NCI-H2196 treated with DMSO at 0.1 percent for 48 hours (cell line): ENCODE measurements around the gene FAM50A.
"Not testable (repeated sequence)": the region's sequence is repeated elsewhere in the genome, so short reads cannot be mapped to it uniquely, and the experiment has no call there.

Experiments
- DNase-seq: peaks from one replicate; lab custom pipeline; 2025; ENCODE audit not compliant: unreplicated experiment; lab: John Stamatoyannopoulos, UW

FAM50A gene, protein sequence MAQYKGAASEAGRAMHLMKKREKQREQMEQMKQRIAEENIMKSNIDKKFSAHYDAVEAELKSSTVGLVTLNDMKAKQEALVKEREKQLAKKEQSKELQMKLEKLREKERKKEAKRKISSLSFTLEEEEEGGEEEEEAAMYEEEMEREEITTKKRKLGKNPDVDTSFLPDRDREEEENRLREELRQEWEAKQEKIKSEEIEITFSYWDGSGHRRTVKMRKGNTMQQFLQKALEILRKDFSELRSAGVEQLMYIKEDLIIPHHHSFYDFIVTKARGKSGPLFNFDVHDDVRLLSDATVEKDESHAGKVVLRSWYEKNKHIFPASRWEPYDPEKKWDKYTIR

DNA sequence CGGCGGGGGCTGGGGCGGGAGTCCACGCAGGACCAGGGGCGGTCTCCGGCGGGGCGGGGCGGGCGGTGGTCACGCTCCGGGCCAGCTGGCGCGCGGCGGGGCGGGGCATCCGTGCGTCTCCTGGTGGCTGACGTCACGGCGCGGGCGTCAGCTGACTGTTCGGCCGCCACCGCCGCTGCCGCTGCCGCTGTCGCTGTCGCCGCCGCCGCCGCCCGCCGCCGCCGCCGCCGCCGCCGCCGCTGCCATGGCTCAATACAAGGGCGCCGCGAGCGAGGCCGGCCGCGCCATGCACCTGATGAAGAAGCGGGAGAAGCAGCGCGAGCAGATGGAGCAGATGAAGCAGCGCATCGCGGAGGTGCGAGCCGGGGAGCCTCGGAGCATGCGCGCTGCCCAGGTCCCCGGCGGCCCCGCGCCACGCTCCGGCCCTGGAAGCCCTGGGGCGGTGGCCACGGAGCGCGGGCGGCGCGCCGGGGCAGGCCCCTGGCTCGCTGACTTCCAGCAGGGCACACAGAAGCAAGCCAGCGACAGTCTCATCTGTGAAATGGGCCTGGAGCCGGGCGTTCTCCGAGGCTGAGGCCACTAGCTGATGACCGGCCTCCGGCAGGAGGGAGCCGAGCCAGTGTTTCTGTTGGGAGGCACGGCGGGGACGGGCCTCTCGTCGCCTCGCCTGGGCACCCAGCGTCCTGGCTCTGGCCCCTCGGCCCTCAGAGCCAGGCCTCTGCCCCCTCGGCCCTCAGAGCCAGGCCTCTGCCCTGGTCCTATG is at the start of gene FAM50A:
Gene FAM50A (plus strand): TSS at position 150 of the 763 bp plus-strand sequence. CDS start 95 bp downstream, at position 245.
- peak; percentile 26 for DNase-seq

DNA sequence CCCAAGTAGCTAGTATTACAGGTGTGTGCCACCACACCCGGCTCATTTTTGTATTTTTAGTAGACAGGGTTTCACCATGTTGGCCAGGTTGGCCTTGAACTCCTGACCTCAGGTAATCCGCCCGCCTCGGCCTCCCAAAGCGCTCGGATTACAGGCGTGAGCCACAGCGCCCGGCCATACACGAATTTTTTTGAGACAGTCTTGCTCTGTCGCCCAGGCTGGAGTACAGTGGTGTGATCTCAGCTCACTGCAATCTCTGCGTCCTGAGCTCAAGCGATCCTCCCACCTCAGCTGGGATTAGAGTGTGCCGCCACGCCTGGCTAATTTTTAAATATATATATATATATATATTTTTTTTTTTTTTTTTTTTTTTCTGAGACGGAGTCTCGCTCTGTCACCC is 47.6 kb upstream of the FAM50A start:
- not testable (repeated sequence) for DNase-seq

DNA sequence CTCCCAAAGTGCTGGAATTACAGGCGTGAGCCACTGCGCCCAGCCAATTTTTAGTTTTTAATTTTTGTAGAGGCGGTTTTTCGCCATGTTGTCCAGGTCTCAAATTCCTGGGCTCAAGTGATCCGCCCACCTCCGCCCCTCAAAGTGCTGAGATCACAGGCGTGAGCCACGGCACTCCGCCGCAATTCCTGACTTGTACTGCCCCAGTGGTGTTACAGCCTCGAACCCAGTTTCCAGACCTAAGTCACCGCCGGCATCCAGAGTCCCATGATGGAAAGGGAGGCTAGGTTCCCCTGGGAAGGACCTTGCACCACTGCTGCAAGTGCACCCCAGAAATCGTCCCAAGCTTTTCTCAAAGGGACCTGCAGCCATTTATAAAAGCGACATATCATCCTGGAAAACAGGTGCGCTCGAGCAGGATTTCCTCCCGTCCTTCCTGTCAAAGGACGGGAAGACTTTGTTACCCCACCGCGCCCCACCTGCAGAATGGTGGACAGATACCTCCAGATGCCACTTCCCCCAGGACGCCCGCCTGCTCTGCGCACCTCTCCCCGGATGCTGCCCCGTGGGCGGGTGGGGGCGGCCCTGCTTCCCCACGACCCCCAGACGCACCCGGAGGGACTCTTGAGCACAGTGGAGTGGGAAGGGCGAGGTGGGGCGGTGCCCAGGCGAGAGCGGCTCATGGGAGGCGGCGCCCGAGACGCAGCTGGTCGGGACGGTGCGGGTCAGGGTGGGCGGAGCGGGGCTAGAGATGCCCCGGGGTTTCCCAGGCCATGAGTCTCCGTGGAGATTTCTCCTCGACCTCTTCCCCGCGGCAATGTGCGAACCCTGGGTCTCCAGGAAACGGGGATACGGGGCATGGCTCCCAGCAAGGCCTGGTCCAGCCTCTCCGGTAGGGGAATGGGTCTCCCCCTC is 46.7 kb upstream of the FAM50A start:
- DNase-seq = peak; percentile 24

DNA sequence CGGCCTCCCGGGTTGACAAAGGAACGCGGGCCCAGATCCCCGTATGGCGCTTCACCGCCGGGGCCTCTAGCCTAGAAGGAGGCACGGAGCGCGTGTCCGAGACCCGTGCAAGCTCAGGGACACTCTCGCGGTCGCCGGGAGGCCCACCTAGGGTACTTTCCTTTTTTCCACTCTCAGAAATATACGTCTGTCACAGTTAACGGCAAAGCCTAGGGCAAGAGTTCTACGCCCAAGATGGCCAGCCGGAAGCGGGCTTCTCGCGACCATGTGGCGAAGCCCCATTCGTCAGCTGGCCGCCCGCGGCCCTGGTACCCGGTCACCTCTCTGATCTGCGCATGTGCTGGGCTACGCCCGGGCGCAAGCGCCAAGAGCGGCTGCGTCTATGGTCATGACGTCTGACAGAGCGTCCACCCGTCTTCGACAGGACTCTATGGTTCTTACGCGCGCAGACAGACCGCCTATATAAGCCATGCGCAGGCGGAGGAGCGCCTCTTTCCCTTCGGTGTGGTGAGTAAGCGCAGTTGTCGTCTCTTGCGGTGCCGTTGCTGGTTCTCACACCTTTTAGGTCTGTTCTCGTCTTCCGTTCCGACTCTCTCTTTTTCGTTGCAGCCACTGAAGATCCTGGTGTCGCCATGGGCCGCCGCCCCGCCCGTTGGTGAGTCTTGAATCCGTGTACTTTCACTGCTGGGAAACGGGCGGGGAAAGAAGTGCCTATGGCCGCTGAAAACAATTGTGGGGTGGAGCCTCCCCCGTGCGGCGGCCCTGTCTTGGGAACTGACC is 45.9 kb upstream of the FAM50A start, which contains the start of gene RPL10:
Gene RPL10 (plus strand): TSS at position 490 of the 780 bp plus-strand sequence. CDS start 143 bp downstream, at position 633.
- peak; percentile 79 for DNase-seq

DNA sequence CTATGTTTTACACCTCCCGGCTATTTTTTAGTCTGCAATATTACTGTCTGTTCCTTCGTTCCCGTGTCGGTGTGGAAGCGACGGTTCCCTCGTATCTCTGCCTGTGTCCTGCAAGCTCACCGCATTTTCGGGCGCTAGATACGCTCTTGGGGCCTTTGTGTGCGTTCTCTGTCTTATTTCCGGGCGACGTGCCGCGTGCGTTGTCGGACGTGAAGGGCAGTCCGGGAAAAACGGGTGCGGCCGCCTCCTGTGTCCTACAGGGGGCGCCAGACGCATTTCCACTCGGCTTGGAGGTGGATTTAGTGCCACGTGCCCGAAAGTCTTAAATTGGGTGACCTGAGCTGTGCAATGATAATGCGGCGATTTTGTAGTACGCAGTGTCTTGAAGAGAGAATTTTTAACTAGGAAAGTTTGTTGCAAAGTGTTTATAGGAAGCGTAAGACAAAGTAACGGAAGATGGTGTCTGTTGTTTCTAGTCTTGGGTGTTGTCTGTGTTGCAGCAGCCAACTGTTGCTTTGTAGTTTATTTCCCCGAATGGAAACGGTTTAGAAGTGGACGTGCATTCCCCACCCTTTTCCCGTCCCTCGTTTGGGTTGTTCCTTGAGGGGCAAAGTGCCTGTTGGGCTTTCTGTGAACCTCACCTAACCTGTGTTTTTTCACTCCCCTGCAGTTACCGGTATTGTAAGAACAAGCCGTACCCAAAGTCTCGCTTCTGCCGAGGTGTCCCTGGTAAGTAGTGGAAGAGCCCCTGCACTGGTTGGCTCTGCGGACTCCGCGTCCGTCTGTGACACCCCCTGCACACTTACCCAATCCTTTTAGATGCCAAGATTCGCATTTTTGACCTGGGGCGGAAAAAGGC is 45.0 kb upstream of the FAM50A start:
- DNase-seq = peak; percentile 44

DNA sequence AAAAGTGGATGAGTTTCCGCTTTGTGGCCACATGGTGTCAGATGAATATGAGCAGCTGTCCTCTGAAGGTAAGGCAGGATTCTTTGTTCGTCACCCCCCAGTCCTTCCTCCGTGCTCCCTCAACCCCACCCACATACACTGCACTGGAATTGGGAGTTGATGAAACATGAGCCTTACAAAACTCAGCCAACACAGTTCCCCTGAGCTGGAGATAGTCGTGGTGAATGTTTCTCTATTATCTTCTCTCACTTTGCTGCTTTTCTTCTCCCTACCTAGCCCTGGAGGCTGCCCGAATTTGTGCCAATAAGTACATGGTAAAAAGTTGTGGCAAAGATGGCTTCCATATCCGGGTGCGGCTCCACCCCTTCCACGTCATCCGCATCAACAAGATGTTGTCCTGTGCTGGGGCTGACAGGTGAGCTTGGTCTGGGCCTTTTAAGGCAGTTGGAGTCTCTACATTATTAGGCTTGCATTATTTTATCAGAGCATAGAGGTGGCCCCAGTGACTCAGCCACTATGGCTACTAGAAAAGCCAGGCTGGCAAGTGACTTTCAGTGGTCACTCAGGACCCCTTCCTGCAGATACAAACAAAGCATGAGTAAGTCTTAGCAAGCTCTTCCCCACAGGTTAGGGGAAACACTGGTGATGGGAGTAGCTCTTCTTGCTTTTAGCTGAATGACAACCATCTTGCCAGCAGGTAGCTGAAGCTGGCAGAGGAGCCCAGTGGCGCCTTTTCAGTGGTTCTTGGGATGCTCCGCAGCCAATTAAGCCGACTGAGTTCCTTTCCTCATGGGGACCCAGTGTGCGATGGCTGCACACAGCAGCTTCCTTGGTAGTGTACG is 44.2 kb upstream of the FAM50A start:
- no peak for DNase-seq

DNA sequence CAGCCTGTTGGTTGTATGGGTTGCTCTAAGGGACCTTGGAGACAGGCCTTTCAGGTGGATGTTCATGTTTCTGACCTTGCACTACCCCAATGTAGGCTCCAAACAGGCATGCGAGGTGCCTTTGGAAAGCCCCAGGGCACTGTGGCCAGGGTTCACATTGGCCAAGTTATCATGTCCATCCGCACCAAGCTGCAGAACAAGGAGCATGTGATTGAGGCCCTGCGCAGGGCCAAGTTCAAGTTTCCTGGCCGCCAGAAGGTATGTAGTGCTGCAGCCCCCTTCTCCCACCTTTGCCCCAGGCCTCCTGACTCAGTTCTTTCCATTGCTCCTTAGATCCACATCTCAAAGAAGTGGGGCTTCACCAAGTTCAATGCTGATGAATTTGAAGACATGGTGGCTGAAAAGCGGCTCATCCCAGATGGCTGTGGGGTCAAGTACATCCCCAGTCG is 43.5 kb upstream of the FAM50A start:
- DNase-seq = not testable (repeated sequence)

DNA sequence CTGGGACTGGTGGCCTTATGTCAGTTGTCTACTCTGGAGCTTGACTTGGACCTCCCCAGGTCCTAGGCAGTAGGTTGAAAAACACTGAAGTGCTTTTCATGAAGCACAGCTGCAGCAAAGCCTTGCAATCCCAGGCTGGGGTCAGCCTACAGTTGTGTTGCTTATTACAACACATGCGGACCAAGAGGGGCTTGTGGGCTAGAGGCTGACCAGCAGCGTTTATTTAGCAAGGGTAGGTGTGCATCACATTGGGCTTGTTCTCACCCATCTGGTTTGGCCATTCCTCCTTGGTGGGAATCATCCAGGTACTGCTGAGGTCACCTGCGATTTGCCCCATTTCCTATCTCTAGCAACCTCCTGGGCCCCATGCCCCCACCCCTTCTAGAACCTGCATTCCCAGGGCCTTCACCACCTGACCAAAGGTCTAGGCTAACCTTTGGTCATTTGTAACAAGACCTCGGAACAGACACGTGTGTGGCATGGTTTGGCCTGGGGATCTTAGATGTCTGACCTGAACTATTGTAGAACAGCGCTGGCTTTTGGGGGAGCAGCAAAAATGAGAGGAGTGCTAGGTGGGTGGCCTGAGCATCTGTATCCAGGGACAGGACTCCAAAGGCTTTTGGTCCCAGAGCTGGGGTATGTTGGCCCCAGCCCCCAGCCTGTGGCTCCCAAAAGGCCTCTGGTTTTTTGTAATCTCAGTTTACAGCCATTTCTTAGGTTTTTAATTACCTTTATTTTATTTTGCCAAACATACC is 42.7 kb upstream of the FAM50A start:
- no peak for DNase-seq

DNA sequence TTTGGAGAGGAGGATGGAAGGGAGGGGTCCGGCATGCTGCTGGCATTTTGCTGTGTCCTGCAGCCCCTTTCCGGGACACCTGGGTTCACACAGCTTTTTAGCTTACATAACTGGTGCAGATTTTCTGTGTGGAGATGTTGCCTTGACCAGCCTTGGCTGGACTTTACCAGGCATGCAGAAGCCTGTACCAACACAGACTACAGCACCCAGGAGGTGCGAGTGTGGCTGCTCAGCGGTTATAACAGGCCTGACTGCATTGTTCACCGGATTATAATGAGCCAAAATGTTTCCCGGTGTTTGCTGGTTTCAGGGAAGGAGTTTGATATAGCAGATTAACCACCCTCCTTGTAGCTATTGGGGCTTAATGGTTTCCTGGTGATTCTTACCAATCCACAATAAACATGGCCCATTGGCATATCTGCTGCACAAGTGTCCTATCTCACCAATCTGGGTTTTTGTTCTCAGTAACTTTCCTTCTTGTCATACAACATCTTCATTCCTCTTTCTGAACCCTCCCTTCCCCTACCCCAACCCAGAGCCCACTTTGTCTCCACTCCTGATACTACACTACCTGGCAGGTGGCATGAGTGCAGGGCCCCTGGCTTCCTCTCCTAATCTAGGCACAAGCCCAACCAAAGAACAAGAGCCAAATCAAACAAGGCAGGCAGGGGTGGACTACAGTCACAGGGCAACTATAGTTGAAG is 41.9 kb upstream of the FAM50A start:
- no peak for DNase-seq

DNA sequence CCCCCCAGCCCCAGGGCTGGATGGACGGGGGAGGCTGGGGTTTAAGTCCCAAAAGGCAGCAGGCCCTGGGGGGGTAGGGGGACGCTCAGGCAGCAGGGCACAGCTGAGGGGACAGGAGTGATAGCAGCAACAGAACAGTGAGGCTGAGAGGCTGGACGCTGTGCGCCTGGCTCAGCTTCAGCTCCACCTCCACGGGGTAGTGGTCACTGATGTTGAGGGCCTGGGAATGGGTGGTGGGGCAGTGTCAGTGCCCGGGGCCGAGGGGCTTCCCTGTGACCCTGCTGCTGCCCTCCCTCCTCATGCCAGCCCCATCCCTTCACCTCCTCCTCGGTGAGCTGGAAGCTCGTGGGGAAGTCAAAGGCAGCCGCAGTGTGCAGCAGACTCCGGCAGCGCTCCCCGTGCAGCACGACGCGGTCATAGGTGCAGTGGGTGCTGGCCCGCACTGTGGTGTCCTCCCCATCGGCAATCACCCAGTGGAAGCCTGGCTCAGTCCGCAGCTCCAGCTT is 41.3 kb upstream of the FAM50A start:
- DNase-seq = no peak

DNA sequence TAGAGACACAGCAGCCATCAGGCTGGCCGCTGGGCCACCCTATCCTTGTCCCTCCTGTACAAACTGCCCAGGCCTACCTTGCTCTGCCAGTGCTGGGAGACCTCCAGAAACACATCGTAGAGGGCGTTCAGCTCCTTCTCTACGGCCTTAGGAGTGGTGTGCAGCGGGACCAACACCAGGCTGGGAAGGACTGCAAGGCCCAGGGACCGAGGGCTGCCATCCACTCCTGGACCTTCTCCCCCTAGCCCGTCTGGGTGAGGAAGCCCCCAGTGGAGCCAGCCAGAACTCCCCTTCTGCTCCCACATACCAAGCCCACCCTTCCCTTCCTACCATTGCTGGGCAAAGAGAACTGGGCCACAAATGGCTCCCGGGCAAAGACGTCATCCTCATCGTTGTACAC is 40.7 kb upstream of the FAM50A start:
- no peak for DNase-seq

DNA sequence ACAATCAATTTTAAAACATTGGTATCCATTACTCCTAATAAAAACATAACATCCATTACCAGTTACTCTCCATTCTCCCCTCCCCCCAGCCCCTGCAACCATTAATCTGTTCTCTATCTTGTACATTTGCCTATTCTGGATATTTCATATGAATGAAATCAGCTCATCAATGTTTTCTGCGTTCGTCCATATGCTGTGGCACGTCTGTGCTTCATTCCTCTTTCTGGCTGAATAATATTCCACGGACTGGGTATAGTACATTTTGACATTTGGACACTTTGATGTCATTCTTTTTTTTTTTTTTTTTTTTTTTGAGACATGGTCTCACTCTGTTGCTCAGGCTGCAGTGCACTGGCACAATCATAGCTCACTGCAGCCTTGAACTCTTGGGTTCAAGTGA is 40.1 kb upstream of the FAM50A start:
- no peak for DNase-seq

DNA sequence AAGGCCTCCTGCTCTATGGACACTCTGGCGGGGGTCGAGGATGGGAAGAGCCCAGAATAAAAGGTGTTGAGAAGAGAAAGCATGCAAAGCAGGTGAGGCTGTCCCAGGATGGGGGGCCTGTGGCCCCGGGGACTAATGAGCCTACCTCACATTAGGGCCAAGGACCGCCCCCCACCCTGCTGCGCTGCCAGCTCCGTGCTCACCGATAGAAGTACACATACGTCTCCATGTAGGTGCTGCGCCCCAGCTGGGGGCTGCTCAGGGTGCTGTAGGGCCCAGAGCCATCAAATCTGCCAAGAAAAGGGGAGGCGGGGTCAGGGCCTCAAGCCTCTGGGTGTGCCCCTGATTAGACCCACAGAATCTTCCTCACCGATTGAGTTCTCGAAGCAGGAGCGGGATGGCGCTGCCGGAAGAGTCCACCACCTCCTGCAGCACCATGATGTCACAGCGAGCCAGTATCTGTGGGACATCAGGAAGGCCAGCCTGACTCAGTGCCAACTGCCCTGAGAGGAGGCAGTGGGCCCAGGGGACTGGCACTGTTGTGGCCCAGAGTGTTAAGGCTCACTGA is 39.2 kb upstream of the FAM50A start:
- DNase-seq = no peak

DNA sequence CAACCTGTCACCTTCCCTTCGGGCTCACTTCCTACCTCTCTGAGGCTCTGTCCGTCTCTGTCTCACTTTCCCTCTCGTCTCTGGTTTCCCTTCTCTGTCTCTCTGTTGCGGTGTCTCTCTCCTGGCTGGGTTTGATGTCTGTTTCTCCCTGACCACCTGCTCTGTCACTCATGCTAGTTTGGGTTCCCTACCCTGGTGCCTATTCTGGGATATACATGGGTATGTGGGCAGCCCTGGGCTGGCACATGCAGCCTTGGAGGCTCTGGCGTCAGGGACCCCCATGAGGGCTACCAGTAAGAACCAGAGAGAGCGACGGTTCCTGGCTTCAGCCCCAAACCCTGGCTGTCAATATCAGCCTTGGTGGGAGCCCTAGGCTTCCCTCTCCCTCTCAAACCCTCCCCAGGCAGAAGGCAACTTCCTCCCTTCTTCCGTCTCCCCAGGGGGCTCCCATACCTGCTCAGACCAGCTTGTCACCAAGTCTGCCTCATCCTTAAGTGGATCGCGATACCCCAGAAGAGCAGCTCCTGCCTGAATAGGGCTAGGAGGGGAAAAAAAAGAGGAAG is 35.2 kb upstream of the FAM50A start:
- no peak for DNase-seq

DNA sequence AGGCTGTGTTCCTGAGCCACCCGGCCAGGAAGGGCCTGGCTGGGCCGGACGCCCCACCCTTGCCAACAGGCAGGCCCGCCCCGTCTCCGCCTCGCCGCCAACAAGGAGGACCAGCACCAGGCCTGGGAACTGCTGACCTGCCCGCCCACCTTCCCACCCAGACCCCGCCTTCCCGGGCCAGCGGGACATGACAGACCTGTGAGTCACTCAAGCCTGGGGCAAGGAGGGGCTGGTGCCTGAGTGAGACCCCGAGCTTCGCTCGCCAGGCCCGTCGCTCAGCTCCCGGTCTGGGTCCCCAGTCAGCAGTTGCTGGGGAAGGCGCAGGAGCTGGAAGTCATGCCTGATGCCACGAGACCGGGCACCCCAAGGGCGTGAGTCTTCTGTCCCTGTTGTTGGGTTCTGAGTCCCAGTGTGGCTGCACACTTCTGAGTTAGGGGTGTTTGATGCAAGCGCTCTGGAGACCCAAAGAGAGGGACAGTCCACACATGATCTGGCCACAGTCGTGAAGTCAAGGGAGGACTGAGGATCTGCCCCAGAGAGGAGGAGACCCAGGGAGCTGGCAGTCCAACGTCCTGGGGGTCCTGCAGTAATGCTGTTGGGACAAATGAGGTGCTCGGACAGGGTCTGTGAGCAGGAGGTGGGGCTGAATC is 34.6 kb upstream of the FAM50A start, which contains the start of gene DNASE1L1:
Gene DNASE1L1 (minus strand): TSS at position 33 of the 650 bp plus-strand sequence. CDS start 3,686 bp downstream, outside the sequence.
- DNase-seq = no peak

DNA sequence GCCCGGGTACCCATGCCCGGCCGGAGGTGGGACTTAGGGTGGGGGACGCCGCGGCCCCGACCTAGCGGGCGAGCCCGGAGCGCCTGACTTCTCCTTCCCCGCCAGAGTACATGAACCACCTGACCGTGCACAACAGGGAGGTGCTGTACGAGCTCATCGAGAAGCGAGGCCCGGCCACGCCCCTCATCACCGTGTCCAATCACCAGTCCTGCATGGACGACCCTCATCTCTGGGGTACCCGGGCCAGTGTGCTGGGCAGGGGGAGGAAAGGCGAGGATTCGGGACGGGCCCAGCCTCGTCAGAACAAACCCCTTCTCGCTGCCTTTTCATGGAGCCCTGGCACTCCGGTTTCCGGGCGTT is 32.0 kb upstream of the FAM50A start:
- peak; percentile 18 for DNase-seq
